Heart left ventricle (tissue), 16 donors: ENCODE measurements around the gene PADI4. TPM values are rescaled to one million over a fixed set of nuclear protein-coding genes. Genes with fewer than 3 reads are reported as not detected.
A peak's percentile ranks its signal among the peaks of the same experiment; 100 is the strongest.

Source experiments
- ATAC-seq, 4 donors: fragments of 200-7000 bp; cut with Tn5 transposase; one replicate each; pipeline ENCODE4 v1.9.1; 2020 to 2022; ENCODE audit warnings: moderate library complexity in 4 of 4, mild to moderate bottlenecking in 3 of 4, moderate number of reproducible peaks in 1 of 4
- DNase-seq, 5 donors: peaks; one replicate each; pipeline ENCODE4 v3.0.0-alpha.2; 2020
- H3K27ac ChIP-seq, 12 donors: fragments of 200-600 bp; sonication (generic) in 4 of 12; one replicate each; pipeline versions ENCODE4 v1.5.0 to v1.8.0; 2016 to 2022; ENCODE audit warnings: mild to moderate bottlenecking in 2 of 12
- H3K27me3 ChIP-seq, 9 donors: fragments of 200-600 bp; sonication (generic) in 2 of 9; one replicate each; pipeline versions ENCODE4 v1.5.1 to v1.8.0; 2016 to 2022; ENCODE audit warnings: mild to moderate bottlenecking in 3 of 9
- H3K36me3 ChIP-seq, 9 donors: fragments of 200-600 bp; sonication (generic) in 2 of 9; one replicate each; pipeline versions ENCODE4 v1.5.0 to v1.8.0; 2018 to 2022; ENCODE audit warnings: mild to moderate bottlenecking in 2 of 9
- H3K4me1 ChIP-seq, 12 donors: fragments of 200-600 bp; sonication (generic) in 4 of 12; one replicate each; pipeline versions ENCODE4 v1.5.0 to v1.8.0; 2016 to 2022; ENCODE audit warnings: mild to moderate bottlenecking in 3 of 12
- H3K4me3 ChIP-seq, 12 donors: fragments of 200-600 bp; sonication (generic) in 4 of 12; one replicate each; pipeline versions ENCODE4 v1.5.0 to v1.8.0; 2017 to 2022; ENCODE audit warnings: mild to moderate bottlenecking in 9 of 12, moderate library complexity in 4 of 12
- H3K9me3 ChIP-seq, 12 donors: fragments of 200-600 bp; sonication (generic) in 4 of 12; one replicate each; pipeline versions ENCODE4 v1.5.0 to v1.8.0; 2016 to 2022; ENCODE audit warnings: mild to moderate bottlenecking in 1 of 12
- CTCF ChIP-seq, 12 donors: fragments of 200-600 bp; sonication (generic) in 4 of 12; IDR thresholded peaks; one replicate each; pipeline versions ENCODE4 v1.5.0 to v1.8.0; 2018 to 2022; ENCODE audit warnings: antibody characterized with exemption in 12 of 12, mild to moderate bottlenecking in 5 of 12
- POLR2A ChIP-seq, 2 donors: fragments of 450-650 bp; IDR thresholded peaks; one replicate each; pipeline ENCODE4 v1.6.1; 2017; ENCODE audit warnings: antibody characterized with exemption in 2 of 2, mild to moderate bottlenecking in 2 of 2, moderate library complexity in 2 of 2
- WGBS, 4 donors: extraction: QIAGEN DNeasy Blood & Tissue Kit in 2 of 4; methylation state at CpG; one replicate each; pipeline versions ENCODE4 v1.1.5 to v1.1.7; 2013 to 2018; 5-methylcytosine and 5-hydroxymethylcytosine counted together
- intact Hi-C, 10 donors: fragments of 100-400 bp; cut with DNase I; formaldehyde crosslinking; loops; one replicate each; pipeline versions ENCODE4 v1.11.1 to v1.14.2; 2022
- polyA plus RNA-seq, 2 donors: library from polyadenylated mRNA; stranded (reverse); fragments of 200-250 nt; gene quantifications; one replicate each; pipeline ENCODE4 v1.2.3, GENCODE V29; 2013
- total RNA-seq, 9 donors: library from RNA; depleted of rRNA in 2 of 9; stranded (reverse); fragments of >200 nt in 2 of 9; fragmentation: NEBNext Ultra II Directional in 3 of 9; extraction: Animal tissue kit (Norgen Biotek cat#: 25700) in 3 of 9; gene quantifications; one replicate each; pipeline versions ENCODE4 v1.1.0 to v1.2.4, GENCODE V29; 2016 to 2023
- donor health status: ischemic (EF 13 %, LVEDD 7.1; RV severe dilation, severe dysfunction).
- donor health status: healthy with polysubstance abuse.
- donor health status: DM: no; HTN: yes; CAD: no.
- donor health status: DM: no; HTN: no; CAD: no.
- donor health status: ischemic (EF 25% LVEDD 6.9; RV normal size, moderate dysfunction).
- donor health status: ischemic (EF 25% LVEDD 5.7; RV mildly dilated, moderate dysfunction).
- donor health status: healthy.
- donor health status: DM: yes; HTN: yes; CAD: no.
- donor health status: ischemic (EF 35%, LVEDD 5.7; RV mildly dilated, moderate dysfunction).
- donor health status: nonischemic (EF 11% LVEDD 7.7; RV severe dilation, severe dysfunction).
- donor health status: DM: yes; HTN: yes; CAD: no.
- donor health status: PGD.
- donor health status: ischemic (EF 29% LVEDD 5.4; RV normal size, mild dysfunction).
- donor health status: nonischemic (EF 23%, LVEDD 6.1; RV moderate dilation, normal function).

PADI4 gene
- total and polyA plus RNA-seq, 11 donors = 0.08 to 2.3 (median 0.35) TPM; not detected in 2

- ATAC-seq (no peak), DNase-seq (no peak)
- no peak overlapping the region for H3K4me3 ChIP-seq
- peaks cover 0 to 18% (median 0%) of the 10 kb centered on the region in 12 donors for H3K4me1 ChIP-seq
- intact Hi-C loops = no loop called here
- no peak overlapping the region for H3K27ac ChIP-seq
- no peaks in the 10 kb centered on the region for H3K36me3 ChIP-seq
- H3K9me3 ChIP-seq = no peaks in the 10 kb centered on the region
- TF ChIP-seq POLR2A (IDR thresholded peaks at IDR 0.05) = no peak
- no peak for TF ChIP-seq CTCF (IDR thresholded peaks at IDR 0.05)
- H3K27me3 ChIP-seq = peaks cover 0 to 46% (median 0%) of the 10 kb centered on the region in 9 donors
- 52 to 79% (median 71%) methylated on average over 2 of the region's 2 CpGs for WGBS, 4 donors
These were observed 27.1 kb upstream of the PADI4 start for GRCh38 chr1:17280894-17281293.

GRCh38 chr1:17281775-17282181 lies 26.2 kb upstream of the PADI4 start:
- ATAC-seq (peak in 2 of 4 donors; percentile 32 to 47), DNase-seq (no peak)
- peaks cover 0 to 18% (median 0%) of the 10 kb centered on the region in 12 donors for H3K4me1 ChIP-seq
- H3K36me3 ChIP-seq = no peaks in the 10 kb centered on the region
- H3K9me3 ChIP-seq = no peaks in the 10 kb centered on the region
- intact Hi-C loops = no loop called here
- H3K27ac ChIP-seq = no peak overlapping the region
- H3K27me3 ChIP-seq = peaks cover 0 to 45% (median 0%) of the 10 kb centered on the region in 9 donors
- 67 to 76% (median 71%) methylated on average over 8 of the region's 8 CpGs for WGBS, 4 donors
- TF ChIP-seq CTCF (IDR thresholded peaks at IDR 0.05) (no peak), POLR2A (IDR thresholded peaks at IDR 0.05) (no peak)
- no peak overlapping the region for H3K4me3 ChIP-seq

GRCh38 chr1:17282836-17283235 lies 25.2 kb upstream of the PADI4 start:
- Histone ChIP-seq H3K27ac (no peak overlapping the region), H3K27me3 (peaks cover 0 to 45% (median 0%) of the 10 kb centered on the region in 9 donors), H3K36me3 (no peaks in the 10 kb centered on the region), H3K4me1 (peaks cover 0 to 22% (median 0%) of the 10 kb centered on the region in 12 donors), H3K4me3 (no peak overlapping the region), H3K9me3 (no peaks in the 10 kb centered on the region)
- intact Hi-C loops = no loop called here
- WGBS, 4 donors = 82 to 89% (median 87%) methylated on average over 3 to 5 of the region's 5 CpGs
- no peak for TF ChIP-seq POLR2A (IDR thresholded peaks at IDR 0.05)
- TF ChIP-seq CTCF (IDR thresholded peaks at IDR 0.05) = no peak
- no peak for DNase-seq
- ATAC-seq = no peak

GRCh38 chr1:17286646-17287045 lies 21.4 kb upstream of the PADI4 start:
- Histone ChIP-seq H3K27me3 (peaks cover 0 to 52% (median 10%) of the 10 kb centered on the region in 9 donors), H3K4me3 (no peak overlapping the region), H3K9me3 (no peaks in the 10 kb centered on the region), H3K4me1 (peaks cover 0 to 17% (median 0%) of the 10 kb centered on the region in 12 donors), H3K27ac (no peak overlapping the region), H3K36me3 (no peaks in the 10 kb centered on the region)
- intact Hi-C loops = no loop called here
- TF ChIP-seq CTCF (IDR thresholded peaks at IDR 0.05) (no peak), POLR2A (IDR thresholded peaks at IDR 0.05) (no peak)
- DNase-seq = no peak
- ATAC-seq = no peak
- 79 to 96% (median 83%) methylated on average over 2 to 5 of the region's 5 CpGs for WGBS, 4 donors
